HepG2 (cell line): ENCODE measurements around the gene ZNF367. TPM values are rescaled to one million over a fixed set of nuclear protein-coding genes. Genes with fewer than 3 reads are reported as not detected.

Experiments used
- GTF2F1 ChIP-seq: fragments of 150-350 bp; IDR thresholded peaks from 2 replicates; pipeline ENCODE4 v1.6.1; 2014; ENCODE audit warnings: low read length
- HMGXB3 ChIP-seq: sonication (generic); formaldehyde crosslinking; IDR thresholded peaks from 2 replicates; pipeline ENCODE4 v1.4.0; 2020; ENCODE audit warnings: missing genetic modification reagents, borderline replicate concordance
- KDM4B ChIP-seq: sonication (generic); formaldehyde crosslinking; IDR thresholded peaks from 2 replicates; pipeline ENCODE4 v1.4.0; 2020; ENCODE audit warnings: missing genetic modification reagents
- NPAS2 ChIP-seq: sonication (generic); formaldehyde crosslinking; IDR thresholded peaks from 2 replicates; pipeline ENCODE4 v1.8.0; 2022; ENCODE audit warnings: mild to moderate bottlenecking, missing genetic modification reagents, borderline replicate concordance
- ZNF660 ChIP-seq: sonication (generic); formaldehyde crosslinking; IDR thresholded peaks from 2 replicates; pipeline ENCODE4 v1.5.1; 2020; ENCODE audit warnings: mild to moderate bottlenecking, low read depth, missing genetic modification reagents, borderline replicate concordance
- polyA plus RNA-seq, 8 experiments: library from polyadenylated mRNA; depleted of rRNA in 3 of 8; stranded (reverse) in 7 of 8; unstranded in 1 of 8; fragments of >200 nt; fragmentation: Illumina TruSeq in 4 of 8; extraction: Trizol in 4 of 8; gene quantifications; 2 replicates each; pipeline versions ENCODE4 v1.2.1 to v1.2.3, GENCODE V29; 2011 to 2016; ENCODE audit warnings: low read depth in 4 of 8, missing spikeins in 1 of 8, mixed read lengths in 1 of 8; ENCODE audit not compliant: insufficient read depth in 1 of 8
- total RNA-seq, 5 experiments: library from RNA; depleted of rRNA; stranded (reverse); fragments of >200 nt; fragmentation: Illumina TruSeq; extraction: Trizol; gene quantifications; 2 replicates each; pipeline ENCODE4 v1.2.3, GENCODE V29; 2016; ENCODE audit warnings: low read depth in 1 of 5
- TF ChIP-seq, protein P1 (sequence below): sonication (generic); formaldehyde crosslinking; IDR thresholded peaks from 2 replicates; pipeline ENCODE4 v1.8.1; 2023; ENCODE audit warnings: missing genetic modification reagents, inconsistent platforms, borderline replicate concordance
- TF ChIP-seq, protein P2 (sequence below): conservative IDR thresholded peaks from 2 replicates; pipeline ENCODE4 v1.6.1; 2018; ENCODE audit warnings: missing genetic modification reagents
- TF ChIP-seq, protein P3 (sequence below): sonication (generic); formaldehyde crosslinking; IDR thresholded peaks from one replicate; pipeline ENCODE4 v1.5.1; 2020; ENCODE audit warnings: mild to moderate bottlenecking, missing genetic modification reagents; ENCODE audit errors: not compliant biosample characterization

The ZNF367 gene
- total and polyA plus RNA-seq, 2 of the 13 experiments (the other 11 are each of a cell fraction or from before 2014, with no cell fraction given) = 2.9 to 7.7 TPM

GRCh38 chr9:96429732-96430131 lies 11.6 kb upstream of the ZNF367 start (continued):
- TF ChIP-seq ZNF660 (CRISPR knock-in tag) (no peak), GTF2F1 (no peak), HMGXB3 (CRISPR knock-in tag) (no peak), NPAS2 (CRISPR knock-in tag) (no peak), KDM4B (CRISPR knock-in tag) (no peak)
- TF ChIP-seq, protein P1, sequence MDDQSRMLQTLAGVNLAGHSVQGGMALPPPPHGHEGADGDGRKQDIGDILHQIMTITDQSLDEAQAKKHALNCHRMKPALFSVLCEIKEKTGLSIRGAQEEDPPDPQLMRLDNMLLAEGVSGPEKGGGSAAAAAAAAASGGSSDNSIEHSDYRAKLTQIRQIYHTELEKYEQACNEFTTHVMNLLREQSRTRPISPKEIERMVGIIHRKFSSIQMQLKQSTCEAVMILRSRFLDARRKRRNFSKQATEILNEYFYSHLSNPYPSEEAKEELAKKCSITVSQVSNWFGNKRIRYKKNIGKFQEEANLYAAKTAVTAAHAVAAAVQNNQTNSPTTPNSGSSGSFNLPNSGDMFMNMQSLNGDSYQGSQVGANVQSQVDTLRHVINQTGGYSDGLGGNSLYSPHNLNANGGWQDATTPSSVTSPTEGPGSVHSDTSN (CRISPR knock-in tag) = no peak
- TF ChIP-seq, protein P2, sequence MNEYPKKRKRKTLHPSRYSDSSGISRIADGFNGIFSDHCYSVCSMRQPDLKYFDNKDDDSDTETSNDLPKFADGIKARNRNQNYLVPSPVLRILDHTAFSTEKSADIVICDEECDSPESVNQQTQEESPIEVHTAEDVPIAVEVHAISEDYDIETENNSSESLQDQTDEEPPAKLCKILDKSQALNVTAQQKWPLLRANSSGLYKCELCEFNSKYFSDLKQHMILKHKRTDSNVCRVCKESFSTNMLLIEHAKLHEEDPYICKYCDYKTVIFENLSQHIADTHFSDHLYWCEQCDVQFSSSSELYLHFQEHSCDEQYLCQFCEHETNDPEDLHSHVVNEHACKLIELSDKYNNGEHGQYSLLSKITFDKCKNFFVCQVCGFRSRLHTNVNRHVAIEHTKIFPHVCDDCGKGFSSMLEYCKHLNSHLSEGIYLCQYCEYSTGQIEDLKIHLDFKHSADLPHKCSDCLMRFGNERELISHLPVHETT (CRISPR knock-in tag) = no peak
- TF ChIP-seq, protein P3, sequence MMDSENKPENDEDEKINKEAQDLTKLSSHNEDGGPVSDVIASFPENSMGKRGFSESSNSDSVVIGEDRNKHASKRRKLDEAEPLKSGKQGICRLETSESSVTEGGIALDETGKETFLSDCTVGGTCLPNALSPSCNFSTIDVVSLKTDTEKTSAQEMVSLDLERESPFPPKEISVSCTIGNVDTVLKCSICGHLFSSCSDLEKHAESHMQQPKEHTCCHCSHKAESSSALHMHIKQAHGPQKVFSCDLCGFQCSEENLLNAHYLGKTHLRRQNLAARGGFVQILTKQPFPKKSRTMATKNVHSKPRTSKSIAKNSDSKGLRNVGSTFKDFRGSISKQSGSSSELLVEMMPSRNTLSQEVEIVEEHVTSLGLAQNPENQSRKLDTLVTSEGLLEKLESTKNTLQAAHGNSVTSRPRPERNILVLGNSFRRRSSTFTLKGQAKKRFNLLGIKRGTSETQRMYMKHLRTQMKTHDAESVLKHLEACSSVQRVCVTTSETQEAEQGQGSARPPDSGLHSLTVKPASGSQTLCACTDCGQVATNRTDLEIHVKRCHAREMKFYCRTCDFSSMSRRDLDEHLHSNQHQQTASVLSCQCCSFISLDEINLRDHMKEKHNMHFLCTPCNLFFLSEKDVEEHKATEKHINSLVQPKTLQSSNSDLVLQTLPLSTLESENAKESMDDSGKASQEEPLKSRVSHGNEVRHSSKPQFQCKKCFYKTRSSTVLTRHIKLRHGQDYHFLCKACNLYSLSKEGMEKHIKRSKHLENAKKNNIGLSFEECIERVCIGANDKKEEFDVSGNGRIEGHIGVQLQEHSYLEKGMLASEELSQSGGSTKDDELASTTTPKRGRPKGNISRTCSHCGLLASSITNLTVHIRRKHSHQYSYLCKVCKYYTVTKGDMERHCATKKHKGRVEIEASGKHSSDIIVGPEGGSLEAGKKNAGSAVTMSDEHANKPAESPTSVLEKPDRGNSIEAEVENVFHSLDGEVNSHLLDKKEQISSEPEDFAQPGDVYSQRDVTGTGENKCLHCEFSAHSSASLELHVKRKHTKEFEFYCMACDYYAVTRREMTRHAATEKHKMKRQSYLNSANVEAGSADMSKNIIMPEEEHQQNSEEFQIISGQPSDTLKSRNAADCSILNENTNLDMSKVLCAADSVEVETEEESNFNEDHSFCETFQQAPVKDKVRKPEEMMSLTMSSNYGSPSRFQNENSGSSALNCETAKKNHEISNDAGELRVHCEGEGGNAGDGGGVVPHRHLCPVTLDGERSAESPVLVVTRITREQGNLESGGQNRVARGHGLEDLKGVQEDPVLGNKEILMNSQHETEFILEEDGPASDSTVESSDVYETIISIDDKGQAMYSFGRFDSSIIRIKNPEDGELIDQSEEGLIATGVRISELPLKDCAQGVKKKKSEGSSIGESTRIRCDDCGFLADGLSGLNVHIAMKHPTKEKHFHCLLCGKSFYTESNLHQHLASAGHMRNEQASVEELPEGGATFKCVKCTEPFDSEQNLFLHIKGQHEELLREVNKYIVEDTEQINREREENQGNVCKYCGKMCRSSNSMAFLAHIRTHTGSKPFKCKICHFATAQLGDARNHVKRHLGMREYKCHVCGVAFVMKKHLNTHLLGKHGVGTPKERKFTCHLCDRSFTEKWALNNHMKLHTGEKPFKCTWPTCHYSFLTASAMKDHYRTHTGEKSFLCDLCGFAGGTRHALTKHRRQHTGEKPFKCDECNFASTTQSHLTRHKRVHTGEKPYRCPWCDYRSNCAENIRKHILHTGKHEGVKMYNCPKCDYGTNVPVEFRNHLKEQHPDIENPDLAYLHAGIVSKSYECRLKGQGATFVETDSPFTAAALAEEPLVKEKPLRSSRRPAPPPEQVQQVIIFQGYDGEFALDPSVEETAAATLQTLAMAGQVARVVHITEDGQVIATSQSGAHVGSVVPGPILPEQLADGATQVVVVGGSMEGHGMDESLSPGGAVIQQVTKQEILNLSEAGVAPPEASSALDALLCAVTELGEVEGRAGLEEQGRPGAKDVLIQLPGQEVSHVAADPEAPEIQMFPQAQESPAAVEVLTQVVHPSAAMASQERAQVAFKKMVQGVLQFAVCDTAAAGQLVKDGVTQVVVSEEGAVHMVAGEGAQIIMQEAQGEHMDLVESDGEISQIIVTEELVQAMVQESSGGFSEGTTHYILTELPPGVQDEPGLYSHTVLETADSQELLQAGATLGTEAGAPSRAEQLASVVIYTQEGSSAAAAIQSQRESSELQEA (CRISPR knock-in tag) = no peak
